Mucosa of descending colon (tissue), 3 donors: ENCODE measurements around the gene KCNN2. TPM values are rescaled to one million over a fixed set of nuclear protein-coding genes. Genes with fewer than 3 reads are reported as not detected.
A peak's percentile ranks its signal among the peaks of the same experiment; 100 is the strongest.

Experiments used
- ATAC-seq: fragments of 200-7000 bp; cut with Tn5 transposase; one replicate; pipeline ENCODE4 v1.9.1; 2020; ENCODE audit warnings: mild to moderate bottlenecking, moderate library complexity
- DNase-seq, 3 donors: peaks; one replicate each; pipeline ENCODE4 v3.0.0-alpha.2; 2020
- H3K36me3 ChIP-seq: fragments of 200-600 bp; one replicate; pipeline ENCODE4 v1.8.0; 2021; ENCODE audit warnings: low read depth, mild to moderate bottlenecking
- H3K4me1 ChIP-seq: fragments of 200-600 bp; one replicate; pipeline ENCODE4 v1.8.0; 2021; ENCODE audit warnings: low read depth, mild to moderate bottlenecking
- H3K4me3 ChIP-seq: fragments of 200-600 bp; one replicate; pipeline ENCODE4 v1.8.0; 2021; ENCODE audit warnings: mild to moderate bottlenecking
- H3K9me3 ChIP-seq: fragments of 200-600 bp; one replicate; pipeline ENCODE4 v1.8.0; 2021; ENCODE audit warnings: mild to moderate bottlenecking
- CTCF ChIP-seq: fragments of 200-600 bp; IDR thresholded peaks from one replicate; pipeline ENCODE4 v1.8.0; 2022; ENCODE audit warnings: antibody characterized with exemption, mild to moderate bottlenecking
- intact Hi-C, 2 donors: fragments of 100-400 bp; cut with DNase I in 1 of 2; cut with micrococcal nuclease in 1 of 2; formaldehyde crosslinking; loops; one replicate each; pipeline versions ENCODE4 v1.11.0 to v1.11.1; 2022; cut with DNase I, micrococcal nuclease
- total RNA-seq, 3 donors: library from RNA; stranded (reverse); fragmentation: NEBNext Ultra II Directional in 2 of 3; extraction: Animal tissue kit (Norgen Biotek cat#: 25700) in 2 of 3; gene quantifications; one replicate each; pipeline versions ENCODE4 v1.2.1 to v1.2.4, GENCODE V29; 2021 to 2023
- donor health status: DM: no; HTN: no; CAD: no; lungs with moderate emphysema.
- donor health status: DM: no; HTN: no; CAD: no.
- donor health status: DM: no; HTN: yes; CAD: no.

The KCNN2 gene
- total RNA-seq, 3 donors from 2014 or later, result 0.48 to 3.5 (median 0.96) TPM

GRCh38 chr5:114435885-114436299 is 74.0 kb downstream of the KCNN2 start:
- TF ChIP-seq CTCF, result no peak
- H3K9me3 ChIP-seq, result no peaks in the 10 kb centered on the region
- intact Hi-C loops, result no loop called here

GRCh38 chr5:114437936-114438335 is 76.1 kb downstream of the KCNN2 start:
- no peaks in the 10 kb centered on the region for H3K36me3 ChIP-seq
- intact Hi-C loops, result no loop called here

More at GRCh38 chr5:114435885-114436299, 74.0 kb downstream of the KCNN2 start:
- DNase-seq, result no peak
- Histone ChIP-seq H3K36me3 (no peaks in the 10 kb centered on the region), H3K4me3 (no peak overlapping the region), H3K4me1 (no peaks in the 10 kb centered on the region)
- no peak for ATAC-seq

GRCh38 chr5:114438471-114438870 is 76.6 kb downstream of the KCNN2 start:
- no peaks in the 10 kb centered on the region for H3K4me1 ChIP-seq
- no peaks in the 10 kb centered on the region for H3K36me3 ChIP-seq
- no peak for TF ChIP-seq CTCF
- ATAC-seq (no peak), DNase-seq (no peak)
- no peak overlapping the region for H3K4me3 ChIP-seq
- H3K9me3 ChIP-seq, result no peaks in the 10 kb centered on the region
- intact Hi-C loops, result no loop called here

More at GRCh38 chr5:114437936-114438335, 76.1 kb downstream of the KCNN2 start:
- Histone ChIP-seq H3K4me1 (no peaks in the 10 kb centered on the region), H3K4me3 (no peak overlapping the region), H3K9me3 (no peaks in the 10 kb centered on the region)
- no peak for TF ChIP-seq CTCF
- no peak for ATAC-seq
- DNase-seq, result no peak

- Histone ChIP-seq H3K9me3 (no peaks in the 10 kb centered on the region), H3K4me1 (no peaks in the 10 kb centered on the region), H3K36me3 (no peaks in the 10 kb centered on the region), H3K4me3 (no peak overlapping the region)
- TF ChIP-seq CTCF, result no peak
- DNase-seq (no peak), ATAC-seq (peak; percentile 26)
- intact Hi-C loops, result loop anchor here in 1 of 2 donors (10.0 kb wide), 2 partner anchors 342 to 772 kb away; no protein-coding TSS in a partner anchor
Observed at GRCh38 chr5:114447084-114447773, 85.4 kb downstream of the KCNN2 start.

- H3K36me3 ChIP-seq, result no peaks in the 10 kb centered on the region
- no peak for ATAC-seq
- intact Hi-C loops, result loop anchor here in 1 of 2 donors (10.0 kb wide), 2 partner anchors 344 to 774 kb away; no protein-coding TSS in a partner anchor
Observed at GRCh38 chr5:114448481-114448880, 86.6 kb downstream of the KCNN2 start.

More at GRCh38 chr5:114448481-114448880, 86.6 kb downstream of the KCNN2 start:
- H3K9me3 ChIP-seq, result no peaks in the 10 kb centered on the region
- H3K4me1 ChIP-seq, result no peaks in the 10 kb centered on the region
- no peak for TF ChIP-seq CTCF
- no peak for DNase-seq
- H3K4me3 ChIP-seq, result no peak overlapping the region
